ENCODE results near the gene NF2. TPM values are rescaled to one million over a fixed set of nuclear protein-coding genes. Genes with fewer than 3 reads are reported as not detected.

Gene NF2
- total RNA-seq, 1 experiment from 2014 or later = 50.9 TPM

- H3K27me3 ChIP-seq (ENCODE audit: insufficient read depth, low read length) = peaks cover 13% of the 10 kb centered on the region; the same call in 1 of the 2 replicates
- H2BK5ac ChIP-seq (ENCODE audit: insufficient read length, low read length) = no peak overlapping the region
- H3T11ph ChIP-seq (ENCODE audit: low read length) = no peak overlapping the region
- H3K4ac ChIP-seq (ENCODE audit: low read depth, low read length) = no peak overlapping the region
- H2BK15ac ChIP-seq (ENCODE audit: low read depth, low read length) = no peak overlapping the region
- no peak overlapping the region for H3K23ac ChIP-seq (ENCODE audit: insufficient read length, low read depth, low read length)
- H3K9me3 ChIP-seq (ENCODE audit: control insufficient read depth, low read depth, low read length) = no peaks in the 10 kb centered on the region
- no peak overlapping the region for H3K4me2 ChIP-seq (ENCODE audit: insufficient read depth, insufficient read length, low read length)
- no peak overlapping the region for H4K91ac ChIP-seq (ENCODE audit: insufficient read length, low read depth, low read length)
- peaks cover under 1% of the 10 kb centered on the region for H3K23me2 ChIP-seq (ENCODE audit: insufficient read length, low read depth, low read length, poor library complexity, severe bottlenecking)
- no peak overlapping the region for H3K18ac ChIP-seq (ENCODE audit: insufficient read length, low read depth, low read length)
- H2AK5ac ChIP-seq (ENCODE audit: insufficient read length, low read length) = no peak overlapping the region
- no peak overlapping the region for H2BK120ac ChIP-seq (ENCODE audit: low read depth, low read length, poor library complexity, severe bottlenecking)
- H2BK12ac ChIP-seq (ENCODE audit: insufficient read length, low read depth, low read length) = no peak overlapping the region
- H3K4me3 Mint-ChIP-seq = no peak overlapping the region
- H4K20me1 ChIP-seq (ENCODE audit: control insufficient read depth, insufficient read depth, insufficient read length) = no peaks in the 10 kb centered on the region
- no peak overlapping the region for H2AFZ ChIP-seq (ENCODE audit: low read length)
- no peak overlapping the region for H4K8ac ChIP-seq (replicated peaks; ENCODE audit: insufficient read length, low read depth, low read length)
- no peak overlapping the region for H3K56ac ChIP-seq (ENCODE audit: insufficient read length, low read depth, low read length)
- TF ChIP-seq CTCF (conservative IDR thresholded peaks at IDR 0.05) = no peak
- no peaks in the 10 kb centered on the region for H3K79me1 ChIP-seq (ENCODE audit: insufficient read depth, low read depth, low read length, poor library complexity, severe bottlenecking)
- H3K36me3 Mint-ChIP-seq (ENCODE audit: insufficient read depth in 1 of 3, low read depth in 3 of 3) = no peaks in the 10 kb centered on the region; a peak in 1 of 7 replicates
- no peak overlapping the region; the same call in 1 of the 2 replicates for H3K14ac ChIP-seq (ENCODE audit: insufficient read depth, low read length)
- H3K27ac ChIP-seq (ENCODE audit: insufficient read length, low read depth, low read length) = no peak overlapping the region
- no peak overlapping the region for H3K9ac ChIP-seq (ENCODE audit: extremely low read depth, insufficient read length, low read length)
- no peak overlapping the region for H3K27ac Mint-ChIP-seq
- peaks cover 2 to 11% of the 10 kb centered on the region in 2 experiments; a peak in 2 of 4 replicates for H3K4me1 Mint-ChIP-seq
- H3K79me2 ChIP-seq (ENCODE audit: insufficient read depth, low read length) = no peaks in the 10 kb centered on the region
- no CpG with 5 or more reads among the region's 13 CpGs for WGBS (ENCODE audit: extremely low coverage, insufficient read length, low lambda C conversion rate)
- no peak overlapping the region for H2BK20ac ChIP-seq (ENCODE audit: low read depth, low read length, poor library complexity, severe bottlenecking)
- H3K4me1 ChIP-seq (ENCODE audit: insufficient read depth, low read length) = no peaks in the 10 kb centered on the region
- H3K9me3 Mint-ChIP-seq = no peaks in the 10 kb centered on the region; a peak in 1 of 5 replicates
- H4K5ac ChIP-seq (ENCODE audit: insufficient read length, low read depth, low read length) = no peak overlapping the region
- no peak for DNase-seq
- peaks cover 79% of the 10 kb centered on the region for H3K27me3 Mint-ChIP-seq (ENCODE audit: low read depth)
Measured at GRCh38 chr22:29715240-29715639, 111.8 kb downstream of the NF2 start.

Measured in H9 (cell line).